ENCODE measurements around the gene CSNK1D.

The CSNK1D gene

GRCh38 chr17:82273327-82274133 is at the start of gene CSNK1D:
CSNK1D (minus strand) TSS chr17:82273700; CDS start chr17:82273381, 319 bp downstream.
- peak; percentile 99 for DNase-seq

GRCh38 chr17:82322526-82323453 is 49.3 kb upstream of the CSNK1D start:
- no peak for DNase-seq

DNA sequence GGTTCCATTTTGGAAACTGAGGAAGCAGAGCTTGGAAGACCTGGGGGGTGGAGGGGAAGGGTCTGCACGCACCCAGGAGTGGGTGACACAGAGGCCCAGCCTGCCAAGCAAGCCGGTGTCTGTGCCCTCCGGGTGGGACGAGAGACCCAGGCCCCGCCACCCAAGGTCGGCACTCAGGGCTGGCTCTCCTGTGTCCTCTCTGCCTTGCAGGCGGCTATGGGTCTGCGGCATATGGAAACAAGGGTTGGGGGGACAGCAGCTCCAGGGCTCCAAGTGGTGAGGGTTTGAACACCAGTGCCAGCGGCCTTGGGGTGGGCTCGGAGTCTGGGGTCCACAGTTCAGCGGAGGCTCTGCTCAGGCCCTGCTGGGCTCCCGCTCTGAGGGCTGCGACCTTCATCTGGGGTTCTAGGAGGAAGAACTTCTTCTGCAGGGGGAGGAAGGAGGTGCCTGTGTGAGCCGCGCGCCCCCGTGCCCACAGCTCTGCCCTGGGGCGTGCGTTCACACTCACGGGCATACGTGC is 48.5 kb upstream of the CSNK1D start:
- DNase-seq, result peak; percentile 74

GRCh38 chr17:82320956-82321927 is 47.7 kb upstream of the CSNK1D start:
- peak; percentile 91 for DNase-seq

GRCh38 chr17:82320140-82320840 is 46.8 kb upstream of the CSNK1D start:
- no peak for DNase-seq

GRCh38 chr17:82319619-82320062 is 46.1 kb upstream of the CSNK1D start:
- DNase-seq, result no peak

DNA sequence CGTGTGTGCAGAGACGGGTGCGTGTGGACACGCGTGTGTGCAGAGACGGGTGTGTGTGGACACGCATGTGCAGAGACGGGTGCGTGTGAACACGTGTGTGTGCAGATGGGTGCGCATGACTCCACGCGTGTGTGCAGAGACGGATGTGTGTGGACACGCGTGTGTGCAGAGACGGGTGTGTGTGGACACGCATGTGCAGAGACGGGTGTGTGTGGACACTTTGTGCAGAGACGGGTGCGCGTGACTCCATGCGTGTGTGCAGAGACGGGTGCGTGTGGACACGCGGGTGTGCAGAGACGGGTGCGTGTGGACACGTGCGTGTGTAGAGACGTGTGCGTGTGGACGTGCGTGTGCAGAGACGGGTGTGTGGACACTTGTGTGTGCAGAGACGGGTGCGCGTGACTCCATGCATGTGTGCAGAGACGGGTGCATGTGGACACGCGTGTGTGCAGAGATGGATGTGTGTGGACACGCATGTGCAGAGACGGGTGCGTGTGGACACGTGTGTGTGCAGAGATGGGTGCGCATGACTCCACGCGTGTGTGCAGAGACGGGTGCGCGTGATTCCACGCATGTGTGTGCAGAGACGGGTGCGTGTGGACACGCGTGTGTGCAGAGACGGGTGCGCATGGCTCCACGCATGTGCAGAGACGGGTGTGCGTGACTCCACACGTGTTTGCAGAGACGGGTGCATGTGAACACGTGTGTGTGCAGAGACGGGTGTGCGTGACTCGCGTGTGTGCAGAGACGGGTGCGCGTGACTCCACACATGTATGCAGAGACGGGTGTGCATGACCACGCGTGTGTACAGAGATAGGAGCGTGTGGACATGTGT is 45.5 kb upstream of the CSNK1D start:
- DNase-seq, result no peak

GRCh38 chr17:82318169-82318498 is 44.6 kb upstream of the CSNK1D start:
- DNase-seq, result no peak

DNA sequence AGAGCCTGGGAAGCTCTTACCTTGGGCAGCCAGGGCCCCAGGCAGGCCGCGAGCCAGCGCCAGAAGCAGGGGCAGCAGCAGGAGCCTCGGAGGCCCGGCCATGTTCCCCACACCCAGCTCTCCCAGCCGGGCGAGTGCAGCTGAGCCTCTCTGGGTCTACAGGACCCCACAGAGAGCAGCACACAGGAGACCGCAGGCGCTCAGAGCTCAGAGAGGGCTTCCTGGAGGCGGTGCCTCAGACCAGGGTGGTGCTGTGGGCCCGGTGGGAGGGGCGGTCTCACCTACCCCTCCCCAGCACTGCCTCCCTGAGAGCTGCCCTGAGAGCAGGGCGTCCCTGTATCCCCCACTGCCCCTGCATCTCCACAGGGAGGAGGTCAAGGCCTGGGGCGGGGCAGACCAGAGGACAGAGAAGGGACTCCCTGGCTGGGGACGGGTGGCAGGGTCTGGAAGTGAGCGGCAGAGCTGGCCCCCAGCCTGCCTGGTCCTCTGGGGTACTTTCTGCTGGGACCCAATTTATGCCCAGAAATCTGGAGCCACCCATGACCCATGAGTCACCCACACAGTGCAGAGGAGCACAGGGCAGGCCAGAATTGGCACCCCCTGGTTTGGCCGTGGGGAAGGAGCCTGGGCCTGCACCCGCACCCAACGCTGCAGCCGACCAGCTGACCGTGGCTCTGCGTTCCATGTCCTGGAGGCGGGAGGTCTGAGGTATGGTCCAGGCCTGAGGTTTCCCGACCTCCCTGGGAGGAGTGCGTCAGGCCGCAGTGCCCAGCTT is 44.1 kb upstream of the CSNK1D start, which contains the start of gene CD7:
Gene CD7 (minus strand): TSS at position 215 of the 775 bp plus-strand sequence. CDS start 113 bp downstream, at position 102.
- DNase-seq, result peak; percentile 88

DNA sequence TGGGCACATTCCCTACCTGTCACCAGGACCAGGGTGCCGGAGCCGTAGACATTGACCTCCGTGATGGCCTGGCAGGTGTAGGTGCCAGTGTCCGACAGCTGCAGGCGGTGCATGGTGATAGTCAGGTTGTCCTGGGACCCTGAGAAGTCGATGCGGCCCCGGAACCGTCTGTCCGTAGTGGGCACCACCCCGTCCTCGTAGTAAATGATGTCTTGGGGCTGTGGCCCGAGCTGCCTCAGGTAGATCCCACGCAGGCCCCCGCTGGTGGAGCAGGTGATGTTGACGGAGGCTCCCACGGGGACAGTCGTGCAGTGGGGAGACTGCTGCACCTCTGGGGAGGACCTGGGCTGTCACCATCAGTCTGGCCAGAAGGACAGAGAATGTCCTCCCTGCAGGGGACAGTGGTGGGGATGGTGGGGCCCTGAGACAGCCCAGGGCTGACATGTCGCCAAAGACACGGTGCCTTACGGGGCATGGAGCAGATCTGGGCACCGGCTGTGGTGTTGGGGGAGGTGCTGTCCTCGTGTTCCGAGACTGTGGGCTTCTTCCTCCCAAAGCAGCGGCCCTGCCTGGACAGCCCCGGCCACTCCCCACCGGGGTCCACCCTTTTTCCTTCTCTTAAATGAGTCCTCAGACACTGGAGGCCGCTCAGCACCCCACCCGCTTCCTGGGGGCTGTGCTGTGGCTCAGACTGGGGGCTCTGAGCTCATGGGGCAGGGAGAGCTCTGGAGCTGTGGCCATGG is 43.3 kb upstream of the CSNK1D start:
- peak; percentile 77 for DNase-seq

DNA sequence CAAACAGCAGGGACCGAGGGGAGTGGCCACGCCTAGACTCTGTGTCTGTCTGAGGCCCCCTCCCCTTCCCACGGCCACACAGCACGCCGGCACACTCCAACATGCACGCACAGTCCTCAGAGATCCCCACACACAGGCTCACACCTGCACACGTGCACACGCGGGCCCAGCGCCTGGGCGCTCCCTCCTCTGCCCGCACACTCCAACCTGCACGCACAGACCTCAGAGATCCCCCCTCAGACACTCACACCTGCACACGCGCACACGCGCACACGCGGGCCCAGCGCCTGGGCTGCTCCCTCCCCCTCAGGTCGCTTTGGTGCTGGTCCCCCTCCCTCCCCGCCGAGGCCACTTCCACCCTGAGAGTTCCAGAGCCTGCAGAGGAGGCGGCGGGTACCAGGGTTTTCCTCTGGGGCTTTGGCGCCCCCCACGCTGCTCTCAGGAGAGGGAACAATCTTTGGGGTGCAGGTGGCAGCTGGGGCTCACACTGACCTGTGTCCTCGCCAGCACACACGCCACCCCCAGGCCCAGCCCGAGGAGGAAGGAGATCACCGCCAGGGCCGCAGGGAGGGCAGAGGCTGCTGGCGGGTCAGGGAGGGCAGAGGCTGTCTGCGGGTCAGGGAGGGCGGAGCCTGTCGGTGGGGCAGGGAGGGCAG is 42.3 kb upstream of the CSNK1D start:
- DNase-seq, result peak; percentile 85

- DNase-seq, result no peak
These were observed 41.5 kb upstream of the CSNK1D start for GRCh38 chr17:82314727-82315605.

DNA sequence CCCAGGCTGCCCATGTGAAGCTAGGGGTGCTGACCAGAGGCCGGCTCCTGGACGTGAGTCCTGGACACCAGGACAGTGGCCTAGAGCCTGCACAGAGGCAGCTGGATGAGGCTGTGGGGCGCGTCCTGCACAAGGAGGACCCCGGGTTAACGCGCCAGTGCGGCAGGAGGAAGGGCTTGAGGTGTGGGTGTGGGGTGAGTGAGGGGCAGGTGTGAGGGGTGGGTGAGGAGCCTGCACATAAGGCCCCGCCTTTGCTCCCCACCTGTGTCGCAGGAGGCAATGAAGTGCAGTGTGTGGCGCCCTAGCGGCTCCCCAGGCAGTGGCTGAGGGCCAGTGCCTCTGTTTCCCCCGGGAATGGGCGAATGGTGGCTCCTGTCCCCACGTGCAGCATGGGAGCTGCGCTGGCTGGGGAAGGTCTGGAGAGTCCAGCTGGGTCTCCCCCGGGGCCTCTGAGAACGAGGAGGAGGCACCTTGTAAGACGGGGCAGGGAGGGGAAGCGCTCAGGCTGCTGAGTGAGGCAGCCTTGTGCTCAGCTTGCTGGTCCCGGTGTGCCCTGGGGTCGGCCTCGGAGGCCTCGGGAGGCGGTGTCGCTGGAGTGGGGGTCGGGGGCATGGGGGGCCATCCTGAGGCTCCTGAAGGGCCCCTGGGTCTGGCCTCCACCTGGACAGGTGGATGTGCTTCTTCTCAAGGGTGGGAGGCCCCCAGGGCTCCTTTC is 40.7 kb upstream of the CSNK1D start:
- no peak for DNase-seq

DNA sequence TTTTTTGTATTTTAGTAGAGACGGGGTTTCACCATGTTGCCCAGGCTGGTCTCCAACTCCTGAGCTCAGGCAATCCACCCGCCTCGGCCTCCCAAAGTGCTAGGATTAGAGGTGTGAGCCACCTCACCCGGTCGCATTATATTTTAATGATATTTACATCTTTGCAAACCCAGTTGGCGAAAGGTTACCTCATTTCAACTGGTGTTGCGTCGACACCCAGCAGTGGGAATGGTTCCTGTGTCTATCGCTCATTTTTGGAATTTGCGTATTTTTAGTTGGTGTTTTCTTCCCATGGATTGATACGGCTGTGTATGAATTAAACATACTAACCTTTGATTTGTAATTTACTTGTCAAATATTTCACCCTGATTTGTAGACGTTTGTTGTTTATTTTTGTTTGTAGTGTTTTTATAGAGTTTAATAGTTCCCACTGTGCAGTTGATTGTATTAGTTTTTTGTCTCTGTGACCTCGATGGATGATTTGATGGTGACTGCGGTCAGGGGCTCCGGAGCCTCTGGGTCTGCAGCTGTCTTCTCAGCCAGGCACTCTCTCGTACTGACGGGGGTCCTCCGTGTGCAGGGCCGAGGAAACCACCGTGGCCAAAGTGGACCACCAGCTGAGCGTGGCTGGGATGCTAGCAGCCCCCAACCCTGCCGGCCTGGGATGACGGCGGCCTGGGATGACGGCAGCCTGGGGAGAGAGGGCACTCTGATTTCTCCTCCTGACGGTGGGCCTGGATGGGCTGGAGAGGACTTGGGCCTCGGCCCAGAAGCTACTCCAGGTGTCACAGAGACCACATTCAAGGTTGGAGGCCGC is 39.9 kb upstream of the CSNK1D start:
- DNase-seq, result no peak

GRCh38 chr17:82311971-82312370 is 38.5 kb upstream of the CSNK1D start:
- no peak for DNase-seq

DNA sequence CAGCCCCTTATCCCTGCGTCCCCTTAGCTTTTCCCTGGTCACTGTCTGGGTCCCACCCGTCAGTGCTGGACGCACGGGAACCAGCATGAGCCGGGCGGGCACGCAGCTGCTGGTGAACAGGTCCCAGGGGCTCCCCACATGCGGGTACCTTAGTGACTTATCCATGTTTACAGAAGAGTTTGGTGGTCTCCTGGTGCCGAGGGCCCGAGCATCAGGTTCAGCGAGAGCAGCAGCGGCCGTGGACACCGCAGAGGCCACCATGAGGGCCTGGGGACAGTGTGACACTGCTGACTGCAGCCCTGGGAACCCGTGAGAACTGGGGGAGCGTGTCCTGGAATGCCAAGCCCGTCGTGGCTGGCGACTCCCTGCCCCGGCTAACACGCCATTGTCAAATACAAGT is 37.4 kb upstream of the CSNK1D start:
- no peak for DNase-seq

Measured in activated CD8-positive, alpha-beta memory T cell treated with anti-CD3 and anti-CD28 coated beads for 24 hours (primary cell).